T-helper 2 cell treated with Interferon-gamma antibody and Interleukin-4, amounts not matched to agents 100 ng/mL and 5 ng/mL, for 36 hours (primary cell): ENCODE data around the gene MAP4K2. TPM values are rescaled to one million over a fixed set of nuclear protein-coding genes. Genes with fewer than 3 reads are reported as not detected.

ENCODE experiments used
- intact Hi-C: fragments of 100-400 bp; cut with micrococcal nuclease; formaldehyde crosslinking; loops from one replicate; pipeline ENCODE4 v1.15.1; 2023
- total RNA-seq: library from RNA; stranded (reverse); gene quantifications from 2 replicates; pipeline ENCODE4 v1.2.3, GENCODE V29; 2022

MAP4K2 gene
- total RNA-seq, 1 donor from 2014 or later: 72.5 TPM

GRCh38 chr11:64758330-64759079 lies 44.5 kb downstream of the MAP4K2 start:
- intact Hi-C loops: no loop called here

GRCh38 chr11:64757549-64758329 lies 45.3 kb downstream of the MAP4K2 start:
- intact Hi-C loops: no loop called here

GRCh38 chr11:64755681-64756361 lies 47.2 kb downstream of the MAP4K2 start:
- intact Hi-C loops: no loop called here

- intact Hi-C loops: no loop called here
Observed at GRCh38 chr11:64754919-64755662, 47.9 kb downstream of the MAP4K2 start.

- intact Hi-C loops: no loop called here
Observed at GRCh38 chr11:64754124-64754918, 48.7 kb downstream of the MAP4K2 start.

- intact Hi-C loops: no loop called here
Observed at GRCh38 chr11:64753380-64754123, 49.5 kb downstream of the MAP4K2 start.

- intact Hi-C loops: no loop called here
Observed at GRCh38 chr11:64753019-64753379, 50.0 kb downstream of the MAP4K2 start.

- intact Hi-C loops: no loop called here
Observed at GRCh38 chr11:64752175-64752970, 50.6 kb downstream of the MAP4K2 start.

GRCh38 chr11:64751580-64751979 lies 51.4 kb downstream of the MAP4K2 start:
- intact Hi-C loops: no loop called here

- intact Hi-C loops: no loop called here
Observed at GRCh38 chr11:64751136-64751535, 51.9 kb downstream of the MAP4K2 start.

GRCh38 chr11:64750361-64751054 lies 52.5 kb downstream of the MAP4K2 start:
- intact Hi-C loops: no loop called here

- intact Hi-C loops: loop anchor here (10.0 kb wide), 3 partner anchors 127 to 503 kb away; partner anchors contain the start of genes CATSPERZ, EHD1, ESRRA and FKBP2
Observed at GRCh38 chr11:64747961-64748665, 54.9 kb downstream of the MAP4K2 start.

- intact Hi-C loops: loop anchor here (10.0 kb wide), 3 partner anchors 128 to 502 kb away; partner anchors contain the start of genes CATSPERZ, EHD1, ESRRA and FKBP2
Observed at GRCh38 chr11:64746486-64746885, 56.5 kb downstream of the MAP4K2 start.

- intact Hi-C loops: loop anchor here (1.0 to 10.0 kb wide), 5 partner anchors 33 to 501 kb away; partner anchors contain the start of genes CATSPERZ, EHD1, ESRRA and FKBP2
Observed at GRCh38 chr11:64745521-64746328, 57.3 kb downstream of the MAP4K2 start.

- intact Hi-C loops: loop anchor here (1.0 to 10.0 kb wide), 5 partner anchors 33 to 500 kb away; partner anchors contain the start of genes CATSPERZ, EHD1, ESRRA and FKBP2
Observed at GRCh38 chr11:64745189-64745520, 57.9 kb downstream of the MAP4K2 start.

- intact Hi-C loops: loop anchor here (1.0 to 10.0 kb wide), 5 partner anchors 34 to 500 kb away; partner anchors contain the start of genes CATSPERZ, EHD1, ESRRA and FKBP2
Observed at GRCh38 chr11:64744544-64745188, 58.3 kb downstream of the MAP4K2 start.
